Heart left ventricle (tissue), 13 donors: ENCODE results near the gene THAP3.

Experiments
- CTCF ChIP-seq, 12 donors: fragments of 200-600 bp; sonication (generic) in 4 of 12; IDR thresholded peaks; one replicate each; pipeline versions ENCODE4 v1.5.0 to v1.8.0; 2018 to 2022; ENCODE audit warnings: antibody characterized with exemption in 12 of 12, mild to moderate bottlenecking in 5 of 12
- POLR2A ChIP-seq, 2 donors: fragments of 450-650 bp; IDR thresholded peaks; one replicate each; pipeline ENCODE4 v1.6.1; 2017; ENCODE audit warnings: antibody characterized with exemption in 2 of 2, mild to moderate bottlenecking in 2 of 2, moderate library complexity in 2 of 2
- donor health status: ischemic (EF 13 %, LVEDD 7.1; RV severe dilation, severe dysfunction).
- donor health status: DM: no; HTN: yes; CAD: no.
- donor health status: DM: no; HTN: no; CAD: no.
- donor health status: ischemic (EF 25% LVEDD 6.9; RV normal size, moderate dysfunction).
- donor health status: ischemic (EF 25% LVEDD 5.7; RV mildly dilated, moderate dysfunction).
- donor health status: ischemic (EF 35%, LVEDD 5.7; RV mildly dilated, moderate dysfunction).
- donor health status: nonischemic (EF 11% LVEDD 7.7; RV severe dilation, severe dysfunction).
- donor health status: DM: yes; HTN: yes; CAD: no.
- donor health status: PGD.
- donor health status: ischemic (EF 29% LVEDD 5.4; RV normal size, mild dysfunction).
- donor health status: nonischemic (EF 23%, LVEDD 6.1; RV moderate dilation, normal function).

- TF ChIP-seq CTCF (IDR thresholded peaks at IDR 0.05) (no peak), POLR2A (IDR thresholded peaks at IDR 0.05) (no peak)
Measured at GRCh38 chr1:6631058-6631457, 6.4 kb downstream of the THAP3 start.
